HEK293 (cell line): ENCODE measurements around the gene CIC.
"Not testable (repeated sequence)": the region's sequence is repeated elsewhere in the genome, so short reads cannot be mapped to it uniquely, and the experiment has no call there.

ENCODE experiments used
- CTCF ChIA-PET: fragments of 350-600 bp; formaldehyde crosslinking; extraction: SDS; loops from one replicate; lab custom pipeline; 2021; ENCODE audit warnings: antibody characterized with exemption; lab: Yijun Ruan, JAX
- POLR2A ChIA-PET: fragments of 300-600 bp; formaldehyde crosslinking; extraction: SDS; loops from one replicate; lab custom pipeline; 2020; ENCODE audit warnings: antibody characterized with exemption, inconsistent platforms; lab: Yijun Ruan, JAX
- H3K27ac ChIP-seq: fragments of 200-500 bp; sonication (Bioruptor generic); 2 replicates; pipeline ENCODE4 v1.5.1; 2014; ENCODE audit warnings: low read depth, low read length, control low read depth, inconsistent platforms; ENCODE audit errors: extremely low read depth
- H3K36me3 ChIP-seq, 2 experiments: fragments of 200-500 bp in 1 of 2; sonication (Bioruptor generic) in 1 of 2; 1 replicate in 1 of 2; 2 replicates in 1 of 2; pipeline ENCODE4 v1.5.1; 2014 to 2017; ENCODE audit warnings: inconsistent platforms in 2 of 2, low read length in 2 of 2; ENCODE audit not compliant: control insufficient read depth in 2 of 2, insufficient read depth in 1 of 2
- H3K4me1 ChIP-seq: fragments of 200-500 bp; sonication (Bioruptor generic); 2 replicates; pipeline ENCODE4 v1.5.1; 2014; ENCODE audit warnings: mild to moderate bottlenecking, low read length, inconsistent platforms; ENCODE audit not compliant: control insufficient read depth, insufficient read depth
- H3K4me3 ChIP-seq: 2 replicates; pipeline ENCODE4 v1.5.1; 2011; ENCODE audit warnings: low read depth, mild to moderate bottlenecking, control low read depth, low read length, moderate library complexity
- H3K9me3 ChIP-seq: fragments of 200-500 bp; sonication (Bioruptor generic); 2 replicates; pipeline ENCODE4 v1.5.1; 2014; ENCODE audit warnings: low read depth, low read length, inconsistent platforms; ENCODE audit not compliant: control insufficient read depth, insufficient read depth
- GLIS2 ChIP-seq: fragments of 450-650 bp; formaldehyde crosslinking; IDR thresholded peaks from 2 replicates; pipeline ENCODE4 v1.5.1; 2016; ENCODE audit warnings: missing biosample characterization, missing genetic modification characterization
- KLF7 ChIP-seq: fragments of 450-650 bp; formaldehyde crosslinking; IDR thresholded peaks from 2 replicates; pipeline ENCODE4 v1.5.1; 2016; ENCODE audit warnings: missing biosample characterization, missing genetic modification characterization, borderline replicate concordance
- REPIN1 ChIP-seq: fragments of 450-650 bp; formaldehyde crosslinking; IDR thresholded peaks from 2 replicates; pipeline ENCODE4 v1.5.1; 2017; ENCODE audit warnings: missing biosample characterization, missing genetic modification characterization, low read depth
- ZNF121 ChIP-seq: fragments of 450-650 bp; formaldehyde crosslinking; IDR thresholded peaks from 2 replicates; pipeline ENCODE4 v1.5.1; 2016; ENCODE audit warnings: missing biosample characterization, missing genetic modification characterization
- ZNF133 ChIP-seq: fragments of 450-650 bp; formaldehyde crosslinking; IDR thresholded peaks from 2 replicates; pipeline ENCODE4 v1.5.1; 2016; ENCODE audit warnings: missing biosample characterization, missing genetic modification characterization
- ZNF223 ChIP-seq: fragments of 450-650 bp; formaldehyde crosslinking; IDR thresholded peaks from 2 replicates; pipeline ENCODE4 v1.5.1; 2016; ENCODE audit warnings: missing biosample characterization, missing genetic modification characterization
- ZNF266 ChIP-seq: fragments of 450-650 bp; formaldehyde crosslinking; IDR thresholded peaks from 2 replicates; pipeline ENCODE4 v1.5.1; 2016; ENCODE audit warnings: missing biosample characterization, missing genetic modification characterization, low read depth
- ZNF558 ChIP-seq: fragments of 450-650 bp; formaldehyde crosslinking; IDR thresholded peaks from 2 replicates; pipeline ENCODE4 v1.5.1; 2016; ENCODE audit warnings: missing biosample characterization, missing genetic modification characterization
- ZNF610 ChIP-seq: fragments of 450-650 bp; formaldehyde crosslinking; IDR thresholded peaks from 2 replicates; pipeline ENCODE4 v1.5.1; 2016; ENCODE audit warnings: missing biosample characterization, missing genetic modification characterization, borderline replicate concordance
- ZNF623 ChIP-seq: fragments of 450-650 bp; formaldehyde crosslinking; IDR thresholded peaks from 2 replicates; pipeline ENCODE4 v1.5.1; 2016; ENCODE audit warnings: missing biosample characterization, missing genetic modification characterization
- TF ChIP-seq, protein P1 (sequence below): fragments of 450-650 bp; formaldehyde crosslinking; IDR thresholded peaks from 2 replicates; pipeline ENCODE4 v1.5.1; 2016; ENCODE audit warnings: missing biosample characterization, missing genetic modification characterization
- TF ChIP-seq, protein P2 (sequence below): fragments of 450-650 bp; formaldehyde crosslinking; IDR thresholded peaks from 2 replicates; pipeline ENCODE4 v1.5.1; 2016; ENCODE audit warnings: missing biosample characterization, missing genetic modification characterization
- TF ChIP-seq, protein P3 (sequence below): fragments of 450-650 bp; formaldehyde crosslinking; IDR thresholded peaks from 2 replicates; pipeline ENCODE4 v1.5.1; 2016; ENCODE audit warnings: missing biosample characterization, missing genetic modification characterization, borderline replicate concordance
- TF ChIP-seq, protein P4 (sequence below): fragments of 450-650 bp; IDR thresholded peaks from 2 replicates; pipeline ENCODE4 v1.5.1; 2018; ENCODE audit warnings: missing biosample characterization, mild to moderate bottlenecking, missing genetic modification characterization

Gene CIC

DNA sequence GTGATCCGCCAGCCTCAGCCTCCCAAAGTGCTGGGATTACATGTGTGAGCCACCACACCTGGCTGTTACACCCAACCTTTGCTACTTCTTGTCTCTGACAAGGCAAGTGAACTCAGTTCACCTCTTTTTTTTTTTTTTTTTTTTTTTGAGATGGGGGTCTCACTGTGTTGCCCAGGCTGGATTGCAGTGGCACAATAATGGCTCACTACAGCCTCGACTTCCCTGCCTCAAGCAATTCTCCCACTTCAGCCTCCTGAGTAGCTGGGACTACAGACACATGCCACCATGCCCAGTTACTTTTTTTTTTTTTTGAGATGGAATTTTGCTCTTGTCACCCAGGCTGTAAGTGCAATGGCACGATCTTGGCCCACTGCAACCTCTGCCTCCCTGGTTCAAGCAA is 11.2 kb upstream of the CIC start:
- peaks cover 13% of the 10 kb centered on the region for H3K4me1 ChIP-seq
- ChIA-PET CTCF (interaction anchor here (0.6 to 4.9 kb wide), 6 partner anchors 12 to 122 kb away, joined by 3 to 23 read pairs (median 4); partner anchors contain the start of gene GSK3A), POLR2A (interaction anchor here (0.6 to 1.1 kb wide), 6 partner anchors 10 to 892 kb away, joined by 3 to 11 read pairs (median 6); no protein-coding TSS in a partner anchor)
- H3K4me3 ChIP-seq, H3K27ac ChIP-seq, H3K9me3 ChIP-seq, H3K36me3 ChIP-seq: not testable (repeated sequence)
- TF ChIP-seq, protein P1, sequence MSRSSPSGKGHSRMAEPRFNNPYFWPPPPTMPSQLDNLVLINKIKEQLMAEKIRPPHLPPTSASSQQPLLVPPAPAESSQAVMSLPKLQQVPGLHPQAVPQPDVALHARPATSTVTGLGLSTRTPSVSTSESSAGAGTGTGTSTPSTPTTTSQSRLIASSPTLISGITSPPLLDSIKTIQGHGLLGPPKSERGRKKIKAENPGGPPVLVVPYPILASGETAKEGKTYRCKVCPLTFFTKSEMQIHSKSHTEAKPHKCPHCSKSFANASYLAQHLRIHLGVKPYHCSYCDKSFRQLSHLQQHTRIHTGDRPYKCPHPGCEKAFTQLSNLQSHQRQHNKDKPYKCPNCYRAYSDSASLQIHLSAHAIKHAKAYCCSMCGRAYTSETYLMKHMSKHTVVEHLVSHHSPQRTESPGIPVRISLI (tag by site-specific recombination): peak; percentile 75; the same call in 1 of the 2 replicates

DNA sequence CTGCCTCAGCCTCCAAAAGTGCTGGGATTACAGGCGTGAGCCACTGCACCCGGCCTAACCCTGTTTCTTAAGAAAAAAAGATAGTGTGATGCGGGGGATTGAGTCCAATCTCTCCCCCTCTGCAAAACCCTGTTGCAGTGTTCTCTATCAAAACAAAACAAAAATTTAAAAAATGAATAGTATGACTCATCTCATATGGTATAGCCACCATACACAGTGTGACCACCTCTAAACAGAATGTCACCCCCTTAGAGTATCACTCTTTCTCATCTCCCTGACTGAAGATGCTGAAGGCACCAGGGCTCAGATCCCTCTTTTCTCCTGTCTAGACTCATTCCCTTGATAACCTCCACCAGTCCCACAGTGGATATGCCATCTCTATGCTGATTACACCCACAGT is 7.3 kb upstream of the CIC start:
- H3K4me3 ChIP-seq: no peak overlapping the region
- TF ChIP-seq REPIN1 (tag by site-specific recombination) (no peak), ZNF223 (tag by site-specific recombination) (no peak), ZNF610 (tag by site-specific recombination) (no peak), GLIS2 (no peak), ZNF558 (no peak), ZNF133 (tag by site-specific recombination) (no peak), ZNF623 (tag by site-specific recombination) (no peak), ZNF266 (no peak)
- TF ChIP-seq, protein P2, sequence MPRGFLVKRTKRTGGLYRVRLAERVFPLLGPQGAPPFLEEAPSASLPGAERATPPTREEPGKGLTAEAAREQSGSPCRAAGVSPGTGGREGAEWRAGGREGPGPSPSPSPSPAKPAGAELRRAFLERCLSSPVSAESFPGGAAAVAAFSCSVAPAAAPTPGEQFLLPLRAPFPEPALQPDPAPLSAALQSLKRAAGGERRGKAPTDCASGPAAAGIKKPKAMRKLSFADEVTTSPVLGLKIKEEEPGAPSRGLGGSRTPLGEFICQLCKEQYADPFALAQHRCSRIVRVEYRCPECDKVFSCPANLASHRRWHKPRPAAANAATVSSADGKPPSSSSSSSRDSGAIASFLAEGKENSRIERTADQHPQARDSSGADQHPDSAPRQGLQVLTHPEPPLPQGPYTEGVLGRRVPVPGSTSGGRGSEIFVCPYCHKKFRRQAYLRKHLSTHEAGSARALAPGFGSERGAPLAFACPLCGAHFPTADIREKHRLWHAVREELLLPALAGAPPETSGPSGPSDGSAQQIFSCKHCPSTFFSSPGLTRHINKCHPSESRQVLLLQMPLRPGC (tag by site-specific recombination): no peak
- TF ChIP-seq, protein P3, sequence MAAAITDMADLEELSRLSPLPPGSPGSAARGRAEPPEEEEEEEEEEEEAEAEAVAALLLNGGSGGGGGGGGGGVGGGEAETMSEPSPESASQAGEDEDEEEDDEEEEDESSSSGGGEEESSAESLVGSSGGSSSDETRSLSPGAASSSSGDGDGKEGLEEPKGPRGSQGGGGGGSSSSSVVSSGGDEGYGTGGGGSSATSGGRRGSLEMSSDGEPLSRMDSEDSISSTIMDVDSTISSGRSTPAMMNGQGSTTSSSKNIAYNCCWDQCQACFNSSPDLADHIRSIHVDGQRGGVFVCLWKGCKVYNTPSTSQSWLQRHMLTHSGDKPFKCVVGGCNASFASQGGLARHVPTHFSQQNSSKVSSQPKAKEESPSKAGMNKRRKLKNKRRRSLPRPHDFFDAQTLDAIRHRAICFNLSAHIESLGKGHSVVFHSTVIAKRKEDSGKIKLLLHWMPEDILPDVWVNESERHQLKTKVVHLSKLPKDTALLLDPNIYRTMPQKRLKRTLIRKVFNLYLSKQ: no peak
- no peaks in the 10 kb centered on the region for H3K36me3 ChIP-seq
- no peaks in the 10 kb centered on the region for H3K4me1 ChIP-seq
- ChIA-PET CTCF (interaction anchor here (1.4 to 1.6 kb wide), 2 partner anchors 15 to 17 kb away, joined by 4 to 5 read pairs; no protein-coding TSS in a partner anchor), POLR2A (interaction anchor here (1.2 to 1.6 kb wide), 2 partner anchors 17 to 19 kb away, joined by 5 read pairs; no protein-coding TSS in a partner anchor)
- no peak overlapping the region for H3K27ac ChIP-seq
- H3K9me3 ChIP-seq: no peaks in the 10 kb centered on the region

DNA sequence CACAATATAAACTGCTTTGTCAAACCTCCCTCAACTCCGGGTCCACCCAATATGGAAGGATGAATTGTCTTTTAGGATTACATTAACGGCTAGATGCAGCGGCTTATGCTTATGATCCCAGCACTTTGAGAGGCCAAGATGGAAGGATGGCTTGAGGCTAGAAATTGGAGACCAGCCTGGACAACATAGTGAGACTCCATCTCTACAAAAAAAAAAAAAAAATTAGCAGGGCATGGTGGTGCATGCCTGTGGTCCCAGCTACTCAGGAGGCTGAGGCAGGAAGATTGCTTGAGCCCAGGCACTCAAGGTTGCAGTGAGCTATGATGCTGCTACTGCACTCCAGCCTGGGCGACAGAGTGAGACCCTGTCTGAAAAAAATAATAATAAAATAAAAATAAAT is 2.9 kb upstream of the CIC start:
- POLR2A ChIA-PET, H3K36me3 ChIP-seq, H3K27ac ChIP-seq, H3K4me3 ChIP-seq, H3K9me3 ChIP-seq: not testable (repeated sequence)
- CTCF ChIA-PET: interaction anchor here (1.2 to 1.7 kb wide), 2 partner anchors 13 to 16 kb away, joined by 3 read pairs; no protein-coding TSS in a partner anchor
- H3K4me1 ChIP-seq: peaks cover 16% of the 10 kb centered on the region
- TF ChIP-seq ZNF121: peak; percentile 97

DNA sequence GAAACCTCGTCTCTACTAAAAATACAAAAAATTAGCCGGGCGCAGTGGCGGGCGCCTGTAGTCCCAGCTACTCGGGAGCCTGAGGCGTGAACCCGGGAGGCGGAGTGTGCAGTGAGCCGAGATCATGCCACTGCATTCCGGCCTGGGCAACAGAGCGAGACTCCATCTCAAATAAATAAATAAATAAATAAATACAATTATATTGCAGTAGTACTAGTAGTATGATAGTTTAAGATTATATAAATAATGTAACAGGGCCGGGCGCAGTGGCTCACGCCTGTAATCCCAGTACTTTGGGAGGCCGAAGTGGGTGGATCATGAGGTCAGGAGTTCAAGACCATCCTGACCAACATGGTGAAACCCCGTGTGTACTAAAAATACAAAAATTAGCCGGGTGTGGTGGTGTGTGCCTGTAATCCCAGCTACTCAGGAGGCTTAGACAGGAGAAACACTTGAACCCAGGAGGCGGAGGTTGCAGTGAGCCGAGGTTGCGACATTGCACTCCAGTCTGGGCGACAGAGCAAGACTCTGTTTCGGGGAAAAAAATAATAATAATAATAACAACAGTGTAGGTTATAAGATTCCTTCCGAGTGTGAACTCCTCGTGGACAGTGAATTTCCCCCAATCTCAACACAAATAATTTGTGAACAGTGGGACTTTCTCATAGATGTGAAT is 2.0 kb upstream of the CIC start:
- H3K36me3 ChIP-seq, H3K9me3 ChIP-seq, H3K27ac ChIP-seq, H3K4me3 ChIP-seq: not testable (repeated sequence)
- 0 out of 2 replicates have a peak, but pooled peaks have one; percentile 4 for TF ChIP-seq KLF7 (tag by site-specific recombination)
- TF ChIP-seq, protein P4, sequence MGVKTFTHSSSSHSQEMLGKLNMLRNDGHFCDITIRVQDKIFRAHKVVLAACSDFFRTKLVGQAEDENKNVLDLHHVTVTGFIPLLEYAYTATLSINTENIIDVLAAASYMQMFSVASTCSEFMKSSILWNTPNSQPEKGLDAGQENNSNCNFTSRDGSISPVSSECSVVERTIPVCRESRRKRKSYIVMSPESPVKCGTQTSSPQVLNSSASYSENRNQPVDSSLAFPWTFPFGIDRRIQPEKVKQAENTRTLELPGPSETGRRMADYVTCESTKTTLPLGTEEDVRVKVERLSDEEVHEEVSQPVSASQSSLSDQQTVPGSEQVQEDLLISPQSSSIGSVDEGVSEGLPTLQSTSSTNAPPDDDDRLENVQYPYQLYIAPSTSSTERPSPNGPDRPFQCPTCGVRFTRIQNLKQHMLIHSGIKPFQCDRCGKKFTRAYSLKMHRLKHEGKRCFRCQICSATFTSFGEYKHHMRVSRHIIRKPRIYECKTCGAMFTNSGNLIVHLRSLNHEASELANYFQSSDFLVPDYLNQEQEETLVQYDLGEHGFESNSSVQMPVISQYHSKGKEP (tag by site-specific recombination): 0 out of 2 replicates have a peak, but pooled peaks have one; percentile 5
- CTCF ChIA-PET: interaction anchor here (0.6 to 2.0 kb wide), 6 partner anchors 12 to 155 kb away, joined by 3 to 10 read pairs (median 3); no protein-coding TSS in a partner anchor
- POLR2A ChIA-PET: interaction anchor here (0.9 to 1.7 kb wide), 7 partner anchors 9 to 24 kb away, joined by 3 to 8 read pairs (median 6); partner anchors contain the start of gene GSK3A
- peaks cover 16% of the 10 kb centered on the region for H3K4me1 ChIP-seq
